KMS-11 (cell line): ENCODE data around the gene EGR2.

Experiments used
- H2AFZ ChIP-seq: fragments of 200-600 bp; sonication (generic); 2 replicates; pipeline ENCODE4 v1.6.1; 2016; ENCODE audit warnings: antibody characterized with exemption, mixed run types, low read depth
- H3K27ac ChIP-seq: fragments of 200-600 bp; sonication (generic); 2 replicates; pipeline ENCODE4 v1.6.1; 2016; ENCODE audit warnings: mild to moderate bottlenecking, mixed run types
- H3K27me3 ChIP-seq: fragments of 200-600 bp; sonication (generic); 2 replicates; pipeline ENCODE4 v1.6.1; 2017; ENCODE audit warnings: mild to moderate bottlenecking, low read depth, mixed run types, moderate library complexity; ENCODE audit not compliant: insufficient read depth
- H3K36me3 ChIP-seq: fragments of 200-600 bp; sonication (generic); 2 replicates; pipeline ENCODE4 v1.6.1; 2017; ENCODE audit warnings: mild to moderate bottlenecking, mixed run types; ENCODE audit not compliant: insufficient read depth
- H3K4me1 ChIP-seq: fragments of 200-600 bp; sonication (generic); 2 replicates; pipeline ENCODE4 v1.6.1; 2016; ENCODE audit warnings: mild to moderate bottlenecking, low read depth, mixed run types; ENCODE audit not compliant: poor library complexity, severe bottlenecking
- H3K4me2 ChIP-seq: fragments of 200-600 bp; sonication (generic); 2 replicates; pipeline ENCODE4 v1.7.0; 2016; ENCODE audit warnings: mild to moderate bottlenecking, mixed run types
- H3K4me3 ChIP-seq: fragments of 200-600 bp; sonication (generic); IDR thresholded peaks from 2 replicates; pipeline ENCODE4 v1.6.1; 2017; ENCODE audit warnings: low read depth, low read length, mixed read lengths; ENCODE audit not compliant: insufficient read depth
- H3K79me2 ChIP-seq: fragments of 200-600 bp; sonication (generic); 2 replicates; pipeline ENCODE4 v1.6.1; 2016; ENCODE audit warnings: low read depth, mixed run types; ENCODE audit not compliant: insufficient read depth
- H3K9ac ChIP-seq: fragments of 200-600 bp; sonication (generic); 2 replicates; pipeline ENCODE4 v1.6.1; 2016; ENCODE audit warnings: mild to moderate bottlenecking, mixed run types
- H4K20me1 ChIP-seq: fragments of 200-600 bp; sonication (generic); 2 replicates; pipeline ENCODE4 v1.6.1; 2016; ENCODE audit warnings: mild to moderate bottlenecking, mixed run types; ENCODE audit not compliant: insufficient read depth
- TF ChIP-seq, protein P1 (sequence below): fragments of 200-600 bp; sonication (generic); conservative IDR thresholded peaks from 2 replicates; pipeline ENCODE4 v1.6.1; 2017; ENCODE audit warnings: low read depth, mild to moderate bottlenecking, antibody characterized with exemption, low read length, moderate library complexity, mixed read lengths

The EGR2 gene

DNA sequence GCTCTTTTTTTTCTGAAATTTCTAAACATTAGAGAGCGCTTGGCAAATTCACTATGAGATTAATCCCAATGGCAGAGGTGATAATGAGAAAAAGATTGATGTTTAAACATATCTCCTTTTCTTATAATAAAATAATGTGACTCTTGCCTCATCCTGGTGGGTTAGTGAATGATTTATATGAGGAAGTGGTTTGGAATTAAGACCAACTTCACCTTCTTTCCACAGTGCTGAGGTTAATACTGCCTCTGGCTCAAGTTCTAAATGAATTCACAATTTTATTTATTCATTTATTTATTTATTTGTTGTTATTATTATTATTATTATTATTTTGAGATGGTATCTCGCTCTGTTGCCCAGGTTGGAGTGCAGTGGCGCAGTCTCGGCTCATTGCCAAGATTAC is 52.2 kb downstream of the EGR2 start:
- peaks cover under 1% of the 10 kb centered on the region for H3K4me1 ChIP-seq
- H3K4me2 ChIP-seq: no peak overlapping the region
- no peak overlapping the region for H3K27ac ChIP-seq
- H3K79me2 ChIP-seq: no peaks in the 10 kb centered on the region
- H3K9ac ChIP-seq: no peak overlapping the region
- no peak overlapping the region for H2AFZ ChIP-seq
- H3K4me3 ChIP-seq: no peak overlapping the region
- H3K36me3 ChIP-seq: no peaks in the 10 kb centered on the region
- H3K27me3 ChIP-seq: no peaks in the 10 kb centered on the region
- H4K20me1 ChIP-seq: no peaks in the 10 kb centered on the region
- TF ChIP-seq, protein P1, sequence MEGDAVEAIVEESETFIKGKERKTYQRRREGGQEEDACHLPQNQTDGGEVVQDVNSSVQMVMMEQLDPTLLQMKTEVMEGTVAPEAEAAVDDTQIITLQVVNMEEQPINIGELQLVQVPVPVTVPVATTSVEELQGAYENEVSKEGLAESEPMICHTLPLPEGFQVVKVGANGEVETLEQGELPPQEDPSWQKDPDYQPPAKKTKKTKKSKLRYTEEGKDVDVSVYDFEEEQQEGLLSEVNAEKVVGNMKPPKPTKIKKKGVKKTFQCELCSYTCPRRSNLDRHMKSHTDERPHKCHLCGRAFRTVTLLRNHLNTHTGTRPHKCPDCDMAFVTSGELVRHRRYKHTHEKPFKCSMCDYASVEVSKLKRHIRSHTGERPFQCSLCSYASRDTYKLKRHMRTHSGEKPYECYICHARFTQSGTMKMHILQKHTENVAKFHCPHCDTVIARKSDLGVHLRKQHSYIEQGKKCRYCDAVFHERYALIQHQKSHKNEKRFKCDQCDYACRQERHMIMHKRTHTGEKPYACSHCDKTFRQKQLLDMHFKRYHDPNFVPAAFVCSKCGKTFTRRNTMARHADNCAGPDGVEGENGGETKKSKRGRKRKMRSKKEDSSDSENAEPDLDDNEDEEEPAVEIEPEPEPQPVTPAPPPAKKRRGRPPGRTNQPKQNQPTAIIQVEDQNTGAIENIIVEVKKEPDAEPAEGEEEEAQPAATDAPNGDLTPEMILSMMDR: no peak

DNA sequence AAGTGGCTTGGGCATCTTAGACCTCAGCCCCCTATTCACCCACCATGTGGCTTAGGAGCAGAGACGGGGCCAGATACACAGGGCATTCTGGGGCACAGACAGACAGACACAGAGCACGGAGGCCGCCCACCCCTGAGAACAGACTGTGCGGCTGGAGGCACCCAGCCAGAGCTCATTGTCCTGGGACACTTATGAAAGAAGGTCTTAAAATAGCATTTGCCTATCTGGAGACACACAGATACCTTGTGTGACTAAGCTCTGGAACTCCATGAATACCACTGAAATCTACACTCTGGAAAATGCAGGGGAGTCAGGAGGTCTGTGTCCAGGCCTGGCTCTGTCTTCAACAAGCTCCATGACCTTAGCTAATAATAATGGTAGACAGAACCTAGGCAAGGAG is 53.0 kb downstream of the EGR2 start:
- H2AFZ ChIP-seq: no peak overlapping the region
- H3K4me3 ChIP-seq: no peak overlapping the region
- no peak overlapping the region for H3K4me2 ChIP-seq
- H3K36me3 ChIP-seq: no peaks in the 10 kb centered on the region
- H3K79me2 ChIP-seq: no peaks in the 10 kb centered on the region
- TF ChIP-seq, protein P1: no peak
- H4K20me1 ChIP-seq: no peaks in the 10 kb centered on the region
- H3K27me3 ChIP-seq: no peaks in the 10 kb centered on the region
- H3K9ac ChIP-seq: no peak overlapping the region
- no peak overlapping the region for H3K27ac ChIP-seq
- no peaks in the 10 kb centered on the region for H3K4me1 ChIP-seq
